ENCODE data around the gene SAPCD1.

The SAPCD1 gene

GRCh38 chr6:31750411-31751022 is 11.9 kb upstream of the SAPCD1 start:
- TF ChIP-seq POLR2A (IDR thresholded peaks at IDR 0.05; ENCODE audit: low read length): no peak
- TF ChIP-seq GATA1 (IDR thresholded peaks at IDR 0.05; ENCODE audit: low read depth, low read length): no peak
- no peak for DNase-seq

DNA sequence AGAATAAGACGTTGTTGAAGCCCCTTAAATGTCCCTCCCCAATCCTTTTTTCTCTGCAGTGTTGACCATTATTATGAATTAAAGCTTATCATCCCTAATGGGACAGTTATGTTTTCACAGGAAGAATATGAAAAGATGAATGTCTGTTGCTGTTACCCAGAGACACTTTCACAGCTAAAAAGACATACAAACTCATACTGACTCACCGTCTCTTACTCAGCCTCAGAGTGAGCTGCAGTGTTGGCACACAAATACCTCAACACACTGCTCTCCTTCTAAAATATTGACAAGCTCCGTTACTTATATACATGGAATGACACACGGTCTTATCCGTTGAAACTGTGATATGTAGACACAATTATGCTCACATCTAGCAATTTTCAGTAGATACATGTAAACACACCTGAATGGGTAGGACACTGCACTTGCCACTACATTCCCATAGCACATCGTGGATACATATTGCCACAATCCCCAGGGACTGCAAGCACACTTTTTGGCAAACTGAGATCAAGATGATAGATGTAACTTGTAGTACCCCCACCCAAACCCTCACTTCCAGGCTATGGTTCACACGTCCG is 9.6 kb upstream of the SAPCD1 start:
- TF ChIP-seq POLR2A (IDR thresholded peaks at IDR 0.05; ENCODE audit: low read length) (no peak), GATA1 (IDR thresholded peaks at IDR 0.05; ENCODE audit: low read depth, low read length) (no peak)
- DNase-seq: no peak

DNA sequence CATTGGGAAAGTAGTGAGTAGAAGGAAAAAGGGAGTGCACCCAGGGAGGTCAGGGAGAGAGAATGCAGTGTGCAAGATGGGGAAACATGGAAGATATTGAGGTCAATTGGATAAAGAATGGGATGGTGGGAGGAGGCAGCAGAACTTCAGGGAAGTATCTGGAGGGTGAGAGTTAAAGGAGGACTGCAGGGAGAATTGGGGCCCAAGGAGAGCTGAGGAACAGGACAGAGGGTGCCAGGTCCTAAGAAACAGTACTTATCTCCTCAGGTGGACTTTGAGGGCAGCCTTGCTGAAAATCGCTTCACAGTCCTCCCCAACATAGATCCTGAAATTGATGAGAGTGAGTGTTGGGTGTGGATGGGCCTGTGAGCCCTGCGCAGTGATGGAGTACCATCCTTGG is 4.2 kb upstream of the SAPCD1 start:
- DNase-seq: no peak

GRCh38 chr6:31760790-31761189 is 1.7 kb upstream of the SAPCD1 start:
- no peak for DNase-seq
- TF ChIP-seq GATA1 (IDR thresholded peaks at IDR 0.05; ENCODE audit: low read depth, low read length): no peak
- TF ChIP-seq POLR2A (IDR thresholded peaks at IDR 0.05; ENCODE audit: low read length): no peak

More for the DNA sequence above, 4.2 kb upstream of the SAPCD1 start:
- TF ChIP-seq GATA1 (IDR thresholded peaks at IDR 0.05; ENCODE audit: low read depth, low read length) (no peak), POLR2A (IDR thresholded peaks at IDR 0.05; ENCODE audit: low read length) (no peak)

- TF ChIP-seq POLR2A (IDR thresholded peaks at IDR 0.05; ENCODE audit: low read length): no peak
- no peak for TF ChIP-seq GATA1 (IDR thresholded peaks at IDR 0.05; ENCODE audit: low read depth, low read length)
- no peak for DNase-seq
Measured at GRCh38 chr6:31761343-31761742, 1.1 kb upstream of the SAPCD1 start.

- DNase-seq: no peak
- no peak for TF ChIP-seq POLR2A (IDR thresholded peaks at IDR 0.05; ENCODE audit: low read length)
- TF ChIP-seq GATA1 (IDR thresholded peaks at IDR 0.05; ENCODE audit: low read depth, low read length): no peak
Measured at GRCh38 chr6:31762878-31763618, 592 bp downstream of the SAPCD1 start.

DNA sequence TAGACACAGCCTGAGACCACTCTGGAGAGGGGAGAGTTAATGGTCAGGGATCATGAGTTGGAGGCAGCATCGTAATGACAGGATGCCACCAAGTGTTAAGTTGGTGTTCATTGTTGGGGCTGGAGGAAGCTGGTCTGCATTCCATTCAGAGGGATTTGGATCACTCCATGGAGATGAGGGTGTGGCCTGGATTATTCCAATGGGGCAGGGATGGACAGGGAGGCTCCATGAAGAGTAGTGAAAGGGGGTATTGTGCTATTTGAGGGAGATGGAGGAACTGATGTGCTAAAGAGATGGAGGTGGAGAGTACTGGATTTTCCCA is 1.1 kb downstream of the SAPCD1 start:
- TF ChIP-seq GATA1 (IDR thresholded peaks at IDR 0.05; ENCODE audit: low read depth, low read length): no peak
- TF ChIP-seq POLR2A (IDR thresholded peaks at IDR 0.05; ENCODE audit: low read length): no peak
- DNase-seq: no peak

GRCh38 chr6:31764198-31764597 is 1.7 kb downstream of the SAPCD1 start:
- no peak for TF ChIP-seq GATA1 (IDR thresholded peaks at IDR 0.05; ENCODE audit: low read depth, low read length)
- no peak for TF ChIP-seq POLR2A (IDR thresholded peaks at IDR 0.05; ENCODE audit: low read length)
- no peak for DNase-seq

DNA sequence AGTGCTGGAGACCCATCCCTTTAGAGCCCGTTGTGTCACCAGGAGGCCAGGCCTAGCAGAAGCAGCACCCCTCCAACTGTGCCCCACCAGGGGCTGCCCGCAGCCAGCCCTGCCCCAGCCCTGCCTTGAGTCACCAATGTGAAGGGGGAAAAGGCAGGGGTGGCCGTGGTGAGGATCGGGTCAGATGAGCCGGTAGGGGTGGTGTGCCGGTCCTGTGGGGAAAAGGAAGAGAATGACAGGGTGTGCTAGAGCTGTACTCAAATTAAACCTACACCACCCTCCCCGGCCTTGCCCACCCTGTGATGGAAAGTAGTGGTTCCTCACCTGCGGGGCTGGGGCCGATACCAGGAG is 3.1 kb downstream of the SAPCD1 start:
- TF ChIP-seq POLR2A (IDR thresholded peaks at IDR 0.05; ENCODE audit: low read length) (no peak), GATA1 (IDR thresholded peaks at IDR 0.05; ENCODE audit: low read depth, low read length) (no peak)
- DNase-seq: no peak

DNA sequence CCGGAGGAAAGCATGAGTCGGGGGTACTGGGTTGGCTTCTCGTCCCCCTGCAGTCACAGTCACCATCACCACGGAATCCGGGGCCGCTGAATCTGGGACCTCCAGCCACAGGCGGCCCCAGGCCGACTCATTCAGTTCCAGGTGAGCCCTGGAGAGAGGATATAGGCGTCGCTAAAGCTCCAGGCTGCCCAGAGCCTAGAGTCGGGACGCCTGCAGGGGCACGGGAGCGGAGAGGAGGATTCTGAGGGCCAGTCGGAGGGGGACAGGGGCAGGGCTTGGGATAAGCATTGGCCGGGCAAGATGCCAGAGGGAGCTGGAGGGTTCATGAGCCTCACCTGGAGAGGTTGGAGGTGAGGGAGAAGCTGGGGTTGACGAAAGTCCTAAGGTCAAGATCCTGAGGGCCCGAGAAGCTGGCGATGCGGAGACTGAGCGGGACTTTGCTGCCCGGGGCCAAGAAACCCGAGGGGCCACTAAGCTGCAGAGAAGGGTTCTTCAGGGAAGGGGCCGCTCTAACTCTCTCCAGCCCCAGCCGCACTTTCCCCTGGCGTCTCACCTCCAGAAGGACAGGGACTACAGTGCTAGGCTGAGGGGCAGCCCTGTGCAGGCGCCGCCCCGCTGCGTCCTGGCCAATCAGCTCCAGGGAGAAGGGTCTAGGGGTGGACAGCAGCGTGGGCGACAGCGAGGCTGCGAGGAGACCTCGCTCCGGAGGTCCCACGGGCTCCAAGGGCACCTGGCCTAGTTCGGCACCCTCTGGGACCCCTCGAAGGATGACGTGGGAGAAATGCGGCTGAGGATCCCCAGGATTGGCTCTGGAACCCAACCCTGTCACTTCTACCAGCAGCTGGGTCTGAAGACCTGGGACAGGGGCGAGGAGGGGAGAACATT is 3.7 kb downstream of the SAPCD1 start:
- TF ChIP-seq GATA1 (IDR thresholded peaks at IDR 0.05; ENCODE audit: low read depth, low read length): no peak
- TF ChIP-seq POLR2A (IDR thresholded peaks at IDR 0.05; ENCODE audit: low read length): no peak
- DNase-seq: no peak

DNA sequence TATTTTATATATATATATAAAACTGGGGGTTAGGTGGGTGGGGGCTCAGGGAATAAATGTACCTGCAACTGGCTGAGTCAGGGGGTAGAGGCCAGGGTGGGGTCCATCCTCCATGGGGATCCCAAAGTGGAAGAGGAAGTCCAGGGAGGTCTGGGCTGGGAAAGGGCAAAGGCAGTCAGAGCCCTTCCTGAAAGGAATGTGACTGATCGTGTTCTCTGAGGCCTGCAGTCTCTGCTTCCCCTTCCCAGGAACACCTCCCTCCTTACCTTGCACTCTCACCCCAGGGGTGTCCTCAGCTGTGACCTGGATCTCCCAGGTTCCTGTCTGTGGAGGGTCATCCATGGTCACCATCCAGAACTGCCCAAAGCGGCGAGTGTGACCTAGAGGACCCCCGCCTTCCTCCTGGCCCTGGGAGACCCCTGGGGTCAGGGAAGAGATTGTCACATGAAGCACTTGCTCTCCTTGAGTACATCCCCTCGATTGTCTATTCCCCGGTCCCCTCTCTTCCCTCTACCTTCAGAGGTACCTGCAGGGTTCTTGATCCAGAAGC is 4.7 kb downstream of the SAPCD1 start:
- no peak for DNase-seq
- TF ChIP-seq POLR2A (IDR thresholded peaks at IDR 0.05; ENCODE audit: low read length) (no peak), GATA1 (IDR thresholded peaks at IDR 0.05; ENCODE audit: low read depth, low read length) (no peak)

DNA sequence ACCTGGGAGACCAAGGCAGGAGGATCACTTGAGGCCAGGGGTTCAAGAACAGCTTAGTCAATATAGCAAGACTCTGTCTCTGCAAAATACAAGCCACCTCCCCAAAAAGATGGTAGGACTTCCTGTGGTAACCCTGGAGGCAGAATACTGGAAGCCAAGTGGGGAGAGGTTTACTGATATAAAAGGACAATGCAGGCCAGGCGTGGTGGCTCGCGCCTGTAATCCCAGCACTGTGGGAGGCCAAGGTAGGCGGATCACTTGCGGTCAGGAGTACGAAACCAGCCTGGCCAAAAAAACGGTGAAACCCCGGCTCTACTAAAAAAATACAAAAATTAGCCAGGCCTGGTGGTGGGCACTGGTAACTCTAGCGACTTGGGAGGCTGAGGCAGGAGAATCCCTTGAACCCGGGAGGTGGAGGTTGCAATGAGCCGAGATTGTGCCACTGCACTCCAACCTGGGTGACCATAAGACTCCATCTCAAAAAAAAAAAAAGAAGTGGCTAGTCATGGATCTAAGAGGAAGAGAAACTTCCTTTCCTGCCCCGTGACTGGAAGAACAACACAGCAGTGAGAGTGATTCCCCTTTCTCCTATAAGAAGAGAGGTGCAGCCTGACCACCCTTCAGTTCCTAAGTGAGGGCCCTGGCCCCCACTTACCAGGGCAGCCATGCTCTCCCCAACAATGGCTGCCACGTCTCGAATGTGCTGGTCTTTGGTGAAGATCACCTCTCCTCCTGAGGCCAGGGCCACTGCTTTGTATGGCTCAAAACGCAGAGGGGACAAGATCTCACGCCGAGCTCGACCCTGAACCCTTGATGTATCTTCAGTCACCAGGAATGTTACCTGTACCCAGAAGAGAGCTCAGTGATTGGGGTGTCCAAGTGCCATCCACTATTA is 6.2 kb downstream of the SAPCD1 start:
- TF ChIP-seq POLR2A (IDR thresholded peaks at IDR 0.05; ENCODE audit: low read length) (no peak), GATA1 (IDR thresholded peaks at IDR 0.05; ENCODE audit: low read depth, low read length) (no peak)
- DNase-seq: no peak

Data from erythroblast (primary cell).